Erythroblast (primary cell): Measurements from ENCODE around the gene MINDY4B.
A peak's percentile ranks its signal among the peaks of the same experiment; 100 is the strongest.

Source experiments
- DNase-seq, 2 experiments: peaks; one replicate each; lab custom pipeline; 2025; lab: John Stamatoyannopoulos, UW
- GATA1 ChIP-seq: IDR thresholded peaks from 2 replicates; pipeline ENCODE4 v1.6.1; 2011; ENCODE audit warnings: low read depth, mild to moderate bottlenecking, control low read depth, low read length, moderate library complexity
- POLR2A ChIP-seq: IDR thresholded peaks from 2 replicates; pipeline ENCODE4 v1.6.1; 2011; ENCODE audit warnings: mild to moderate bottlenecking, low read length

The MINDY4B gene

DNA sequence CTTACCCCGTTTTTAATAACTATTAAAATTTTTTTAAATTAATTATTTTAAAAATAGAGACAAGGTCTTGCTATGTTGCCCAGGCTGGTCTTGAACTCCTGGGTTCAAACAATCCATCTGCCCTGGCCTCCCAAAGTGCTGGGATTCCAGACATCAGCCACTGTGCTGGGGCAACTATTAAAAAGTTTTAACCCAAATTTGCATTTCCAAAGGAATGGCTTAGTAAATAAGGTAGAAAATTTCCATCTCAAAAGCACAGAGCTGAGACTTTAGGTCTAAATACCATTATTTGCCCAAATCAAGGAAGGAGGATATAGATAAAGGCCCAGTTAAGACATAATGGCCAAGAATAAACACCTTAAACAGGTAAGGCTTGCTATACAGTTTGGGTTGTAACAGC is 56.4 kb downstream of the MINDY4B start:
- DNase-seq = no peak
- TF ChIP-seq GATA1 (no peak), POLR2A (no peak)

DNA sequence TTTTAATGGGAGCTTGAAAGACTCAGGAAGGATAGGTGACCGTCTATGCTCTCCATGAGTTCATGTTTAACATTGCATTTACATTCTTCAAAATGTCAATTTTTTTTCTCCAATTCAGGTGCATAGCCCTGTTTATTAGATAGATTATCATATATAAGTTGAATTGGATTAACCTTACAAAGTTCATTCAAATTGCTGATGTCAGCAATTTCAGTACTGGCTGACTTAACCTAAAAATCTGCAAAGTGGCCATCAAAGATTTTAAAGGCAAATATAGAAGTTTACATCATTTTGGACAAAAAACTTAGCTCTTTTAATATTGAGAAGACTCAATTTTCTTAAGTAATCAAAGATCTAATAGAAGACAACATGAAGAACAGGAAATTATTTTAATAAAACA is 57.8 kb downstream of the MINDY4B start:
- TF ChIP-seq GATA1 (no peak), POLR2A (no peak)
- DNase-seq = no peak

DNA sequence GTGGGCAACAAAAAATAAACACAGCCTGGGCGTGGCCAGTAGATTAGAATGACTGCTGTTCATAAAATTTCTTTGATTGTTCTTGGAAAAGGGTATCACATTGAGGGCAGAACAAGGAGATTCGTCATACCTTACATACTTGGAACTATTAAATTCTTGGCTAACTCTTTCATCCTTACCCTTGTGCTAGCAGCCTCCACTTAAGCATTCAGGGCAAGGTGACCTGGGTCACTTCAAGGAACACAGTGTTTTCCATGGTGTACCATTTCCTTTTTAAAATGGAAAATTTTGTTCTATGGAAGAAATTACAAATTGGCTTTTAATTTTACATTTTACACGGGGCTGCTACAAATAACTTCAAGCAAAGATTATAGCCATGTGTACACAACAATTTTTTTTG is 60.8 kb downstream of the MINDY4B start:
- DNase-seq = no peak
- TF ChIP-seq GATA1 (no peak), POLR2A (no peak)

DNA sequence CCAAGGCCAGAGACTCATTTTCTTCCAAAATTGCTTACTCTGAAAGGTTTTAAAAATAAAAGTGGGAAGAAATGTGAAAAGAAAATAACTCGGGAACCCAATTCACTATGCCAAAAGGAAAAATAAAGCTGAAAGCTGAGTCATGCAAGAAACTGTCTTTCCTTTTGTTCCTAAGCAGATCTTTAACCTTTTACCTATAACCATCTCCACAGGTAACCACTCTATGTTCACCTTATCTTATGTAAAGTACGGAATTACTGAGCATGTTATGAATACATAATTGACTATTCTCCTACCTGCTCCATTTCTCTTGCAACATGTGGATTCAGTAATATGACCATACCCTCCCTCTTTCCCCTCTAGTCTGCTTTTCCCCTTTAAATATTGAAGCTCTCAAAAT is 62.0 kb downstream of the MINDY4B start:
- no peak for DNase-seq
- TF ChIP-seq GATA1 (no peak), POLR2A (no peak)

DNA sequence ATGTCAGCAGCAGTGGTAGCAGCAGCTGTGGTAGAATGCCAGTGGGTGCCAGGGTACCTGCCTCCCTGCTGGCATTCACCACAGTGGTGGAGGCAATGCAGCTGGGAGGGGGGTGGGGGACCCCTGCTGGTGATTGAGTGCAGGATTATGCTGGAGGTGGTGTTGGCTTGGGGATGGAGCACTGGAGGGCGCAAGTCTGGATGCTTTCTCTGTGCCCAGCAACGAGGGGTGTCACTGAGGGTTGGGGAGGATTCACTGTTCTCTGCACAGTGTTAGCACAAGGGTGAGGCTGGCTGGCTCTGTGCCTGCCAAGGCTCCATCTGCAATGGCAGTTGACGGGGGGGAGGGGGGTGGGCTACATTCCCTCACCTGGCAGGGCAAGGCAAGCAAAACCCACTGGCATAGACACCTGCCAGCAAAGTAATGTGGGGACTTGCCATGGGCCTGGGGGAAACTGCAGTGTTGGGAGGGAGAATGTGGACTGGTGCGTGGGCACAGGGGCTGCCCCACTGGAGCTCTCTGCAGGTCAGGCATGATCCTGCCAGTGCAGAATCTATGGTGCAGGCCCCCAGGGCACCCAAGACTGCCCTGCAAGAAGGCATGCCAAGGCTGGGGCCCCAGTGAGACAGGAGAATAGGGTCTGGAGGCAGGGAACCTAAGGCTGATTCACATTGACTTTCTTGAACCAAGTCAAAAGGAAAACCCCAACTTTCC is 64.3 kb downstream of the MINDY4B start:
- peak in 1 of 2 experiments; percentile 34 for DNase-seq
- TF ChIP-seq POLR2A (no peak), GATA1 (no peak)

DNA sequence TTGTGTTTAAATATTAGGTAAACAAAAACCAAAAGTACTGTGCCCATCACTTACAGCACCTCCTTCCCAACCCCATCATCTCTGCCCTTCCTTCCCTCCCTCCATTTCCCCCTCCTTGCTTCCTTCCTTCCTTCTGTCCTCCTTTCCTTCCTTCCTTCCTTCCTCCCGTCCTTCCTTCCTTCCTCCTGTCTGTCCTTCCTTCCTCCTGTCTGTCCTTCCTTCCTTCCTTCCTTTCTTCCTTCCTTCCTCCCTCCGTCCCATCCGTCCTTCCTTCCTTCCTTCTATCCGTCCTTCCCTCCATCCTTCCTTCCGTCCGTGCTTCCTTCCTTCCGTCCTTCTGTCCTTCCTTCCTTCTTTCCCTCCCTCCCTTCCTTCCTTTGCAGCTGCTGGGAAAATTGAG is 74.5 kb downstream of the MINDY4B start:
- DNase-seq = no peak
- TF ChIP-seq GATA1 = no peak
- TF ChIP-seq POLR2A = no peak

DNA sequence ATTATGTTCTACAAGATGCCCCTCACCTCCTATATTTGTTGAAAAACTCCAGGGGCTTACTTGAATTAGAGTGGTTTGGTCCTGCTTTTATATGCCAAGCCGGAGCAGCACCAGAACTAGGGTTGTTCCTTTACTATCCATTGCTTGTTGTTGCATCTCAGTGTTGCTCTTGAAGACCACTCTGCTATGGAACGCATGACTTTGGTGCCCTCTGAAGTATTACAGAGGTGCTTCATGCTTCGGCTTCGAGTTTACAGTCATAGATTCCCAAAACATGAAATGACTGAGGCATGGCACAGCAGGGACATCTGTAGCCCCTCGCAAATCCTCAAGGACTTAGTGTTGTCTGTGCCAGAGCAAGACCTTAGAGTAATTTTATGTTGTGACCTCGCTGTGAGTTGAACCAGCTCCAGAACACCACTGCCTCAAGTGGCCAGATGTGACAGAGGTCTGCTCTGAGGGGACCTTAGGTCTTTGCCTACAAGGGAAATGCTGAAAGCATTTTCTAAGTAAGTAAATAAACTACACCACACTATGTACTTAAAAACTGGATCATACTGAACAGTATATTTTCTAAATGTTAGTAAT is 75.1 kb downstream of the MINDY4B start:
- no peak for TF ChIP-seq POLR2A
- TF ChIP-seq GATA1 = no peak
- DNase-seq = peak; percentile 58 to 71

DNA sequence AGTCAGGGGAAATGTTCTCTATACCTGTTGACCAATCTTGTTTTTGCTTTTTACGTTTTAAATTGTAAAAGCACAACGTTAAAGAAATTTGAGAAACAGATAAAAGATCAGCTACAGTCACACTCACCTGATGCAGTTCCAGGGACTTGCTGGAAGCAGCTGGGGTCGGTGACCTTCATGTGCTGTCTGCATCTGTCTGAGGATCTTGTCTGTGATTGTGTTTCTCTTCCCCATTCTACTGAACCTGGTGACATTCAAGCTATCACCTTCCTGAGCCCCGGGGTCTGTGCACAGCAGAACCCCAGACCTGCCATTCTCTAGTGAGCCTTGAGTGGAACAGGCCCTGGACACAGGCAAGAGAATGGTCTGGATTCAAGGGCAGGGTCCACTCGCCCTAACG is 75.8 kb downstream of the MINDY4B start:
- TF ChIP-seq POLR2A (no peak), GATA1 (no peak)
- DNase-seq = no peak

DNA sequence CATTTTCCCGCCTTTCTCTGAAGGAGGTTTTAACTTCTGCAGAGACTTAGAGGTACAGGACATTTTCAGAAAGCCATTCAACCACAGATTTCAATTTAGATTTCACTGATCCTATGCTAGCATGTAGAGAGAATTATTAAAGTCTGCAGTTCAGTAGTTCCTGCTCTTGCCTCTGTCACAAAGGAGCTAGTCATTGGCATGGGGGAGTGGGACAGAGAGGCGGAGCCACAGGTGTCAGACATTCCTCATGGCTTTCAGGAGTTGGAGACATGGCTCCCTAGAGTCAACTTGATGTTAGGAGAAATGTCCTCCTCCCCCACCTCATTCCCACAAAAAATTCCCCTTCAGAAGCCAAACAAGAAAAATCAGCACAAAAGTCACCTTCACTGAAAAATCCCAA is 76.2 kb downstream of the MINDY4B start:
- DNase-seq = no peak
- TF ChIP-seq GATA1 (no peak), POLR2A (no peak)

DNA sequence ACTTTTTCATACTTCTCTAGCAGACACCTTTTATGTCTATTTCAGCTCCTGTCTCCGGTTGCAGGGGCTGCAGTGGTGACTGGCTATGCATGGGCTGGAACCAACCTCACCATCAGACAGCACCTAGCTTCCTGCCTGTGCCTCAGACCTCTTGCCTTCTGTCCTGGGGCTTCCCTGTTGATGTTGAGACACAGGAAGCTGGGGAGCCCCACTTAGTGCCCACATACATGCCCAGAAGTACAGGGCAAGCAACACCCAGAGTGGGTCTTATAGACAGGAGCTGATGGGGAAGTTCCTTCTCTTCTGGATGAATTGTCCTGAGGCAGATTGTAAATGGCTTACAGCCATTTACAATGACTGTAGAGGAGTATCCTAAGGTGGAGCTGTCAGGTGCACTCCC is 77.0 kb downstream of the MINDY4B start:
- no peak for TF ChIP-seq GATA1
- no peak for TF ChIP-seq POLR2A
- no peak for DNase-seq

DNA sequence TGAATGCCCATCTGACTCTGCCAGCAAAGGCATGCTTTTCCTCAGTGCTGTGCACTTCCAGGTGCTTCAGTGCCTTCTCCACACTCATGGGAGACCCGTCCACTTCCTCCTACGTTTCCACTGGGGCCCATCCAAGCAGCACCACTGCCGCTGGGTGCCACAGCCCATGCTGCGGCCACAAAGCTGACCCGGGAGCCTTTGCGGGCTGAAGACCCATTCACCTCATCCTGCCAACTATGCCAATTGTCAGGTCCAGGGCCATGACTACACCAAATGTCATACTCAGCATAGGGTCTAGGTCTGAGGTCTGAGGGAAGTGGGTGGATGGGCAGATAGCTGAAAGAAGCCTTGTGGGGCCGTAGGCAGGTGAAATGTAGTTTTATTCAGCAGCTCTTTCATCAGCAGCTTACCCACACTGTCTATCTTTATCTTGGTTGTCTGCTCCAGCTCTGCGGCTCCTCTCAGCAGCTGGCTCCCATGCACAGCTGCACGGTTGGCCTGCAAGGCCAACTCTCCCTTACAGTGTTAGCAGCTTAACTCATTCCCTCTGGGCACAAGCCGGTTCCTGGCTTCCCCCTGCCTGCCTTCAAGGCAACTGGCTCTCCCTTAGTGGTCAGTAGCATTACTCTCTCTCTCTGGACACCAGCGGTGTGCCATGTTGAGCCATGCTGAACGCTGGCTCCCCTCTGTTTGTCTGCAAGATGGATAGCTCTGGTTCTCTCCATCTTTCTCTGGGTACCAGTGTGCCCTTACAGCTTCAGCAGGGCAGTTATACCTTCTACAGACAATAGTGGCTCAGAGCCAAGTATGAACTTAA is 78.6 kb downstream of the MINDY4B start:
- no peak for DNase-seq
- TF ChIP-seq POLR2A = no peak
- TF ChIP-seq GATA1 = no peak

DNA sequence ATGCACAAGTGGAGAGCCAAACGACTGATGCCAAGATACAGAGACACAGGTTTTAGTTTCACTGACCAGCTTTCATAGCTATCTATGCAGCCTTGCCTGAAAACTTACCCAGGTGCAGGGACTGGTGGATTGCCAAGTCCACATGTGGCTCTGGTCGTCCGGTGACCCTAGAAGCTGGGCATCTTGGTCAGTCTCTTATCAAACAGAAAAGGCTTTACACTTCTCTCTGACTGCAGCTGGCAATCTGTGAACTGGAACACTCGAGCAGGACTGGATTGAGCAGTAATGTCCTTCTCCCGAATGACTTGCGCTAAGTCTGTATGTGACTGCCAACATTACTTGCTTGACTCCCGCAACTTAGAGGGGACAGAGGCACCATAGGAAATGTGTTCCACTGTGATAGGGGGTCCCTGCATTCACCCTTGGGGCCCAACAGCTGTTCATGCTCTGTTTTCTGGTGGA is 79.3 kb downstream of the MINDY4B start:
- peak in 1 of 2 experiments; percentile 10 for DNase-seq
- TF ChIP-seq POLR2A = no peak
- TF ChIP-seq GATA1 = no peak

DNA sequence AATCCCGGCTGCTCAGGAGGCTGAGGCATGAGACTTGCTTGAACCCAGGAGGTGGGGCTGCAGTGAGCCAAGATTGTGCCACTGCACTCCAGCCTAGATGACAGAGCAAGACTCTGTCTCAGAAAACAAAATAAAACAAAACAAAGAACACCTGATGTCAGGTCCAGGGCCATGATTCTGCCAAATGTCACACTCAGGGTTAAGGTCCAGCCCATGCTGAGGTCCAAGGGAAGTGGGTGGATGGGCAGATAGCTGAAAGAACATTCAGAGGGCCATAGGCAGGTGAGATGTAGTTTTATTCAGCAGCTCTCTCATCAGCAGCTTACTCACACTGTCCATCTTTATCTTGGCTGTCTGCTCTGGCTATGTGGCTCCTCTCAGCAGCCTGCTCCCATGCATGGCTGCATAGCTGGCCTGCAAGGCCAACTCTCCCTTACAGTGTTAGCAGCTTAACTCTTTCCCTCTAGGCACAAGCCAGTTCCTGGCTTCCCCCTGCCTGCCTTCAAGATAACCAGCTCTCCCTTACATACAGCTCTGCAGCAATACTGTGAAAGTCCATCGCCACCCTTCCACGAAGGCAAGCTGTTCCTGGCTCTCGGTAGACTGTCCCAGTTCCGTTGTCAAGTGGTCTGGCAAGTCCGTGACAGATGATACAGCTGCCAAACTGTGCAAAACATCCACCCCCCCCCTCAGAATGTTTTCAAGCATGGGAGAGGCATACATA is 79.9 kb downstream of the MINDY4B start:
- no peak for TF ChIP-seq GATA1
- no peak for TF ChIP-seq POLR2A
- DNase-seq = no peak

DNA sequence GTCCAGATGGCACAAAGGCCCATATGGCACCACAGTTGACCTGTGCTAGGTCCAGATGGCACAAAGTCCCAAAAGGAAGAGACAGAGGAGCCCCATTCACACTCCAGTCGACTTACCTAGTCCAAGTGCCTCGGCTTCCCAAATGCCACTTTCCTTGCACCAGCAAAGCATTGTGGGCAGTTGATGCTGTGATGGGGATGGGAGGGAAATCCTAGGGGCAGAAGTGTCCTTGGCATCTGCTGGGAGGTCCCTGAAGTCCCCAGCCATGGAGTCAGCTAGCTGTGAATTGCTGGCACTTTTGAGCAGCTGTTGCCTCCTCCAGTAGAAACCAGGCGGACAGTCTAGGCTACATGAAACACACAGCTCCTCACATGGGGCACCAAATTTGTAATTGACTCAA is 82.0 kb downstream of the MINDY4B start:
- DNase-seq = no peak
- TF ChIP-seq GATA1 (no peak), POLR2A (no peak)
